Measurements from ENCODE around the gene VPREB3.

GRCh38 chr22:23704062-23704461 is 50.2 kb downstream of the VPREB3 start:
- TF ChIP-seq CTCF (conservative IDR thresholded peaks at IDR 0.05 in 1 of 2, IDR thresholded peaks at IDR 0.05 in 1 of 2; ENCODE audit: low read depth in 1 of 2, low read length in 2 of 2) (no peak), EZH2 (IDR thresholded peaks at IDR 0.05; ENCODE audit: low read length, missing control alignments) (no peak)
